ENCODE results near the gene ZMIZ1. TPM values are rescaled to one million over a fixed set of nuclear protein-coding genes. Genes with fewer than 3 reads are reported as not detected.

The ZMIZ1 gene
- total RNA-seq, 2 donors from 2014 or later, result 32.9 to 82.6 TPM

GRCh38 chr10:79044036-79044632, 24.6 kb upstream of the ZMIZ1 start:
- no peaks in the 10 kb centered on the region for H3K9me3 Mint-ChIP-seq
- no peaks in the 10 kb centered on the region for H3K27me3 Mint-ChIP-seq
- H3K4me3 Mint-ChIP-seq, result no peak overlapping the region
- H3K27ac Mint-ChIP-seq, result no peak overlapping the region
- H3K4me1 Mint-ChIP-seq, result peaks cover 38% of the 10 kb centered on the region
- H3K36me3 Mint-ChIP-seq (ENCODE audit: low read depth), result no peaks in the 10 kb centered on the region
- no peak for ATAC-seq (replicated peaks)

- Mint-ChIP-seq H3K9me3 (no peaks in the 10 kb centered on the region), H3K4me3 (no peak overlapping the region), H3K27ac (no peak overlapping the region), H3K4me1 (peaks cover 40% of the 10 kb centered on the region), H3K36me3 (ENCODE audit: low read depth) (no peaks in the 10 kb centered on the region), H3K27me3 (no peaks in the 10 kb centered on the region)
- ATAC-seq (replicated peaks), result no peak
Observed at GRCh38 chr10:79044846-79045245, 23.9 kb upstream of the ZMIZ1 start.

GRCh38 chr10:79045566-79046175, 23.1 kb upstream of the ZMIZ1 start:
- Mint-ChIP-seq H3K9me3 (no peaks in the 10 kb centered on the region), H3K27me3 (no peaks in the 10 kb centered on the region), H3K36me3 (ENCODE audit: low read depth) (no peaks in the 10 kb centered on the region), H3K4me3 (no peak overlapping the region), H3K4me1 (peaks cover 44% of the 10 kb centered on the region), H3K27ac (peak overlapping the region; percentile 43)
- ATAC-seq (replicated peaks), result no peak

GRCh38 chr10:79046326-79046725, 22.4 kb upstream of the ZMIZ1 start:
- peak overlapping the region; percentile 90 for H3K27ac Mint-ChIP-seq
- no peaks in the 10 kb centered on the region for H3K36me3 Mint-ChIP-seq (ENCODE audit: low read depth)
- no peaks in the 10 kb centered on the region for H3K9me3 Mint-ChIP-seq
- H3K27me3 Mint-ChIP-seq, result no peaks in the 10 kb centered on the region
- no peak for ATAC-seq (replicated peaks)
- no peak overlapping the region for H3K4me3 Mint-ChIP-seq
- H3K4me1 Mint-ChIP-seq, result peaks cover 40% of the 10 kb centered on the region

- no peaks in the 10 kb centered on the region for H3K27me3 Mint-ChIP-seq
- H3K4me1 Mint-ChIP-seq, result peaks cover 33% of the 10 kb centered on the region
- no peaks in the 10 kb centered on the region for H3K9me3 Mint-ChIP-seq
- H3K27ac Mint-ChIP-seq, result peak overlapping the region; percentile 90
- no peak for ATAC-seq (replicated peaks)
- peak overlapping the region; percentile 66 for H3K4me3 Mint-ChIP-seq
- H3K36me3 Mint-ChIP-seq (ENCODE audit: low read depth), result no peaks in the 10 kb centered on the region
Observed at GRCh38 chr10:79046741-79047583, 21.8 kb upstream of the ZMIZ1 start.

- Mint-ChIP-seq H3K9me3 (no peaks in the 10 kb centered on the region), H3K4me1 (peaks cover 28% of the 10 kb centered on the region), H3K27me3 (no peaks in the 10 kb centered on the region), H3K27ac (peak overlapping the region; percentile 90), H3K4me3 (peak overlapping the region; percentile 66), H3K36me3 (ENCODE audit: low read depth) (no peaks in the 10 kb centered on the region)
- peak; percentile 18 for ATAC-seq (replicated peaks)
Observed at GRCh38 chr10:79047584-79047874, 21.2 kb upstream of the ZMIZ1 start.

- Mint-ChIP-seq H3K27me3 (no peaks in the 10 kb centered on the region), H3K4me1 (peaks cover 24% of the 10 kb centered on the region), H3K4me3 (peak overlapping the region; percentile 66), H3K9me3 (no peaks in the 10 kb centered on the region), H3K27ac (peak overlapping the region; percentile 90), H3K36me3 (ENCODE audit: low read depth) (no peaks in the 10 kb centered on the region)
- peak; percentile 68 for ATAC-seq (replicated peaks)
Observed at GRCh38 chr10:79047875-79048638, 20.7 kb upstream of the ZMIZ1 start.

GRCh38 chr10:79048639-79049550, 19.9 kb upstream of the ZMIZ1 start:
- Mint-ChIP-seq H3K27ac (peak overlapping the region; percentile 90), H3K27me3 (no peaks in the 10 kb centered on the region), H3K4me3 (peak overlapping the region; percentile 66), H3K9me3 (no peaks in the 10 kb centered on the region), H3K36me3 (ENCODE audit: low read depth) (no peaks in the 10 kb centered on the region), H3K4me1 (peaks cover 24% of the 10 kb centered on the region)
- no peak for ATAC-seq (replicated peaks)

- Mint-ChIP-seq H3K4me1 (peaks cover 24% of the 10 kb centered on the region), H3K27ac (peak overlapping the region; percentile 88), H3K9me3 (no peaks in the 10 kb centered on the region), H3K36me3 (ENCODE audit: low read depth) (no peaks in the 10 kb centered on the region), H3K4me3 (peak overlapping the region; percentile 69), H3K27me3 (no peaks in the 10 kb centered on the region)
- ATAC-seq (replicated peaks), result peak; percentile 82
Observed at GRCh38 chr10:79049931-79050895, 18.6 kb upstream of the ZMIZ1 start.

GRCh38 chr10:79050896-79051555, 17.7 kb upstream of the ZMIZ1 start:
- Mint-ChIP-seq H3K27ac (peak overlapping the region; percentile 88), H3K4me3 (no peak overlapping the region), H3K27me3 (no peaks in the 10 kb centered on the region)

GRCh38 chr10:79051766-79052165, 17.0 kb upstream of the ZMIZ1 start:
- no peak for ATAC-seq (replicated peaks)
- no peaks in the 10 kb centered on the region for H3K9me3 Mint-ChIP-seq

More at GRCh38 chr10:79050896-79051555, 17.7 kb upstream of the ZMIZ1 start:
- no peak for ATAC-seq (replicated peaks)
- H3K9me3 Mint-ChIP-seq, result no peaks in the 10 kb centered on the region
- no peaks in the 10 kb centered on the region for H3K36me3 Mint-ChIP-seq (ENCODE audit: low read depth)
- peaks cover 19% of the 10 kb centered on the region for H3K4me1 Mint-ChIP-seq

GRCh38 chr10:79052291-79053080, 16.3 kb upstream of the ZMIZ1 start:
- H3K9me3 Mint-ChIP-seq, result no peaks in the 10 kb centered on the region
- H3K27me3 Mint-ChIP-seq, result no peaks in the 10 kb centered on the region
- no peak overlapping the region for H3K27ac Mint-ChIP-seq

More at GRCh38 chr10:79051766-79052165, 17.0 kb upstream of the ZMIZ1 start:
- H3K36me3 Mint-ChIP-seq (ENCODE audit: low read depth), result no peaks in the 10 kb centered on the region
- H3K27me3 Mint-ChIP-seq, result no peaks in the 10 kb centered on the region
- H3K4me1 Mint-ChIP-seq, result peaks cover 19% of the 10 kb centered on the region
- H3K27ac Mint-ChIP-seq, result no peak overlapping the region
- no peak overlapping the region for H3K4me3 Mint-ChIP-seq

More at GRCh38 chr10:79052291-79053080, 16.3 kb upstream of the ZMIZ1 start:
- ATAC-seq (replicated peaks), result no peak
- Mint-ChIP-seq H3K4me3 (no peak overlapping the region), H3K36me3 (ENCODE audit: low read depth) (no peaks in the 10 kb centered on the region), H3K4me1 (peaks cover 16% of the 10 kb centered on the region)
